HG03095 (cell line): ENCODE data around the gene HEMK1.

Experiments used
- ATAC-seq: cut with Tn5 transposase; IDR thresholded peaks from one replicate; pipeline ENCODE4 v1.9.1; 2021; ENCODE audit warnings: moderate library complexity; ENCODE audit not compliant: unreplicated experiment

The HEMK1 gene

GRCh38 chr3:50542177-50543034, 26.9 kb upstream of the HEMK1 start:
- no peak for ATAC-seq

- no peak for ATAC-seq
Observed at GRCh38 chr3:50545781-50546180, 23.5 kb upstream of the HEMK1 start.

DNA sequence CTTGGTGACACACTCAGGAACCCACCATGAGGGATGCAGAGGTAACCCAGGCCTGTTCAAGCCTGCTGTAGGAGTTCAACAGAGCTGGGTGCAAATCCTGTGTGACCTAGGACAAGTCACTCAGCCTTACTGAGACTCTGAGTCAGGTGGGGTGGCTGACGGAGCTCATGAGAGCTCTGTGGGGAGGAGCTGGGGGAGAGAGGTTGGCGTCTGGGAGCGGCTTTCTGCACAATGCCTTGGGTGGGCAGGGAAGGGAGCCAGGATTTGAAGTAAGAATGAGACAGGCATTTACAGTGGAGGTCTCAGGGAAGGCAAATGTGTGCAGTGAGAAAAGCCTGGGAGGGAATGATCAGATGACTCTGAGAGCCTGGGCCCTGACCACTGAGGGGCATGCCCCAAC, 20.1 kb upstream of the HEMK1 start:
- ATAC-seq: no peak

GRCh38 chr3:50550079-50550736, 19.1 kb upstream of the HEMK1 start:
- no peak for ATAC-seq

GRCh38 chr3:50551054-50551659, 18.2 kb upstream of the HEMK1 start:
- no peak for ATAC-seq

DNA sequence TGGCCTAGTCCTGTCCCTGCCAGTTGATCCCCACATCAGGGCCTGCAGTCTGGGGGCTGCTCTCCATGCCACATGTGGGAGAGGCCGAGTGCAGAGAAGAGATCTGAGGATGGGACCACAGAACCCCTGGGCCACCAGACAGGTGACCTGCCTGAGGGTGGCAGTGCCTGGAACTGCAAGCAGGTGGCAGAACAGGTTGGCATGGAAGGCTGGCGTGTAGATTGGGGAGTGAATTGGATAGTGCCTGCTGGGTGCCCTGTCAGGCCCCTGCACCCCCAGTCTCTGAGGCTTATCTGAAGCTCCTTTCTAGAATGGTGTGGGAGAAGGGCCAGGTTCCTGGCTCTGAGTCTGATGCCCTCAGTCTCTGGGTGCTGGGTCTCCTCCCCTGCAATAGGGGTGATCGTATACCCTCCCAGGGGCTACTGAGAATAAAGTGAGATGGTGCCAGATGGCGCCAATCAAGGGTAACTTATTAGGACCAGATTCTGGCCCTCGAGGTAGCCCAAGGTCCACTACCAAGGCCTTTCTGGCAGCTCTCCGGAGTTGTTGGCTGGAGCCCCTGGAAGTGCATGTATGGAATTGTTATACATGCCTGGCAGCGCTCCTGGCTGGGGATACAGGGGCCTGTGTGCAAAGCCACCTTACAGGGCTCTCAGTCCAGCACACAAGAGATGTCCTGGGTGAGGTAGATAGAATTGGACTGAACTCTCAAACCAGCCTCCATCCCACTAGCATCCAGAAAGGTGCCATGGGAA, 17.5 kb upstream of the HEMK1 start:
- ATAC-seq: no peak

DNA sequence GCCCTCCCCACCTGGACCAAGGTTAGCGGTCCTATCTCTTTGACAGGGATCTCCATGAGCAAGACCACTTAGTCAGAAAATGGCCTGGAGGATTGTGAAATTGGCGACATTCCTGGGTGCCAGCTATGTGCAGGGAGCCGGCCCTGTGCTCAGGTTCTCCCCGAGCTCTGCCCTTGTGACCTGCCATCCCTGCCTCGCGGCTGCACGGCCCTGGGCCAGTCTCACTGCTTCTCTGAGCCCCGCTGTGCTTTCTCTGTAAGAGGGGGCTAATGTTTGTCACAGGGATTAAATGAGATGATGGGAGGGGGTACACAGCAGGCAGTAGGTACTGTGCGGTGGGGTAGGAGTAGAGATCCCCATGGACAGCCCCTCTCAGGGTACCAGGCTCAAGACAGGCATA, 16.7 kb upstream of the HEMK1 start:
- no peak for ATAC-seq

GRCh38 chr3:50554553-50554952, 14.8 kb upstream of the HEMK1 start:
- no peak for ATAC-seq

GRCh38 chr3:50557106-50557505, 12.2 kb upstream of the HEMK1 start:
- no peak for ATAC-seq

- no peak for ATAC-seq
Observed at GRCh38 chr3:50557915-50558314, 11.4 kb upstream of the HEMK1 start.

DNA sequence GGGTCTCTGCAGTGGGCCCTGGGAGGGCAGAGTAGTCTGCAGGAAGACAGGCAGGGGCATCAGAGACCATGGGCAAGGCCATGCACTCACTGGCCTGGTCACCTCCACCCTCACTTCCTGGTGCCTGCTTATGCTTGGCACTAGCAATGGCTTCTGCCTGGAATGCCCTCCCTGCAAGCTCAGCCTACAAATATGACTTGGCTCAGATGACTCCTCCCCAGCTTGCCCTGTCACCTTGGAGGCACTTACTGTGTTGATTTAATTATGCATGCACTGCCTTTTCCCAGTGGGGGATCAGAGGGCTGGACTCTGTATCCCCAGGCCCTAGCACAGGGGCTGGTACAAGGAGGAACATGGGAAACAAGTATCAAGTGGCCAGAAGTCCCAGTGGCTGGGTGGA, 9.6 kb upstream of the HEMK1 start:
- no peak for ATAC-seq

DNA sequence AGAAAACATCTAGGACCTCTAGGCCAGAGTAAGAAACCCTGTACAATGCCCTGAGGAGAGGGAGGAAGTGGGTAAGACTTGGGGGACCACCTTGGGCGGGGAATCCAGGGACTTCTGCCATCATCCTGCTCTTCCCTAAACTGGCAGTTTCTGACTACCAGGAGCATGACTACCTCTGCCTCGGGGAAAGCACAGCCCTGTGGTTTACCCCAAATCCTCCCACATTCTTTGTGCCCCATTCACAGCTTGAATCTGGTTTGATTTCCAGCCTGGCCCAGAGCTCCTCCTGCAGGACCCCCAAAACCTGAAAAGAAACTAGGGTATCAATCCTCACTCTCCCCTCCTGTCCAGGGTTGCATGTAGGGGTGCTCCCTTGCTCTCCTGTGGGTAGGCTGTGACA, 6.5 kb upstream of the HEMK1 start:
- no peak for ATAC-seq

DNA sequence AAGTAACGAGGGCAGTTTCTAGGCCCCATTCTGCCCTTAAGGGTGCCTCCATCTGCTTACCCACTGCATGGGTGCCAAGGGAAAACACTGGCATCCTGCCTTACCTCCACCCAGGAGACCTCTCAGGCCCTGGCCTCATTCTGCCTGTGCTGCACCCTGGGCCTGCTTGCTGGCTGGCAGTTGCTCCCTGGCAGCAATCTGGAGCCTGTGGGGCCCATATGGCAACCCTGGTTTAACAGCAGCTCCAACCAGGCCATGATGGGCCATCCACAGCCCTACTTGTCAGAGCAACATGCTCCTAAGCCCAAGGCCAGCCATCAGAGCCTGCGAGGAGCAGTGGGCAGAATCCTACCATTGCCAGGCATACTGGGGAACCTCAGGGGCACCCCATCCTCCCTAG, 5.5 kb upstream of the HEMK1 start:
- no peak for ATAC-seq

DNA sequence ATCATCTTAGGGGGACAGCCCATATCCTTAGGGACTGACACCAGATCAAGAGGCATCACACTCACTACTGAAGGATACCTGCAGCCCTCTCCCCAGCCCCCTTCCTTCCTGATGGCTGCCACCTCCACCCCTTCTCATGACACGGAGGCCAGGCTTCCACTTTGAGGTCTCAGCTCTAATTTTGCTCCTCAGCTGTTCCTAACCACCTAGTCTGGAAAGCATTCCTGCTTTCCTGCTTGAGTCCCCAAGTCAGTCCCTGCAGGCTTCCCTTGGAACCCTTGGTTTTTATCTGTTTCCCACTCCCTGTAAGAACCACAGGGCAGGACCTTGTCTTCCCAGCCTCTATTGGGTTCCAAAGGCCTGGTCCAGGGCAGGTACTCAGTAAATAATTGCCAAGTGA, 5.0 kb upstream of the HEMK1 start:
- no peak for ATAC-seq

DNA sequence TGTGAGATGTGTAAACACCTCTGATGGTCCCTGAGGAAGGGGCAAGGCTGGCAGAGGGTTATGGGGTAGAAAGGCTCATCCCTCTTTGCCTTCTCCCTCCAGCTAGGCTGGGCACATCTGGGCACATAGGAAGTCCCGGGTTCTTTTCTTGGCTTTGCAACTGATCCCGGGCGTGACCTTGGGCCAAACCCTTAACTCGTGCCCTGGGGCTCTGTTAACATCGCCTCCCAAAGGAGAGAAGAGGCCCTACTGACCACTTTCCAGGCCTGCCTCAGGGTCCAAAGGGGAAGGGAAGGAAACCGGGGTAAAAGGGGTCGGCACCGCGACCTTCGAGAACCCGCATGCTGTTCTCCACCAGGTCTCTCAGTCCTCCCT, 2.3 kb upstream of the HEMK1 start:
- ATAC-seq: no peak

DNA sequence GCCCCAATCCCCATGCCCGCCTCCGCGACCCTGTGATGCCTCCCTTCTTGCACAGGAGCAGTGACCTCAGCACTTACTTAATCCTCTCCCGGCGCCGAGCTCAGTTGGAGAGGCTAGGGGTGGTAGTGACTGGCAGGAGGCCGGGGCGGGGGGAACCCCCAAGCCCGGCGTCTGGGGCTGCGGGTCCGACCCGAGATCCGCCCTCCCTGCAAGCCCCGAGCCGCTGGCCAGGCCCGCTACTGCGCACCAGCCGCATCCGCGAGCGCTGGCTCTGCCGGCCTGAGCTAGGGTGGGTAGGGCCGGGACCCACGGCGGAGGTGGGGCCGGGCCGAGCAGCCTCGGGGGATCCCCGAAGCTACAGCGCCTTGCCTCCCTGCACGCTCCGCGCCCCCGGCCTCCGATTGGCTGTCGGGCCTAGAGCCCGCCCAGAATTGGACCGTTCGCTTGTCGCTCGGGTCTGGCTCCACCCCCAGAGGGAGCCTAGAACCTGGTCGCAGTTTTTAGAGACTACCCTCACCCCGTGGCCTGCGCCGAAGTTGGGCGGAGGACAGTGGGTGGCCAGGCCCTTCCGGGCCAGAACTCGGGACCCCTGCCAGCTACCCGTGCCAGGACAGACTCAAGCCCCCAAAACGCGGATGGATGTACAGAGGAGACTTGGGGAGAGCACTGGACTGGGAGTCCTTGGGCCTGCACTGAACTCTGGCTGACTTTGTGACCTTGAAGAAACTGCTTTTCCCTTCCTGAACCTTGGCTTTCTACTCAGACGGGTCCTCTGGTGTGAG, 1.7 kb upstream of the HEMK1 start, which contains the start of gene C3orf18:
TSS of gene C3orf18 (minus strand) at position 362 of the 782 bp plus-strand sequence. CDS start 2,048 bp downstream, outside the sequence.
- peak; percentile 77 for ATAC-seq

- ATAC-seq: no peak
Observed at GRCh38 chr3:50570508-50571279, 1.4 kb downstream of the HEMK1 start.

DNA sequence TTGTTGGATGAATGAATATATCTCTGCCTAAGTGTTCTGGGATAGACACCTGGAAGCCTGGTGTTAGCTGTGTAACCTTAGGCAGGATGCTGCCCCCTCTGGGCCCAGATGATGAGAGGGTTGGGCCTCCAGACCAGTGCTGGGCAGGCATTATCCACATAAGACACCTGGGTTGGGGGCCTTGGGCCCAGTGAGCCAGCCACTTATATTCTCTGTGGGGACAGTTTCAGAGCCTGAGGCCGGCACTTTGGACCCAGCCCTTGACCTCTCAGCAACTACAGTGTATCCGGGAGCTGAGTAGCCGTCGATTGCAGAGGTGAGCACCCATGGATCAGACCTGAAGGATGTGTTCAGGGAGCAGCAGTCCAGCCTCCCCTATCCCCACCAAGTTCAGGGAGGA, 2.2 kb downstream of the HEMK1 start:
- ATAC-seq: no peak

GRCh38 chr3:50572158-50572557, 2.8 kb downstream of the HEMK1 start:
- ATAC-seq: no peak
